Measurements from ENCODE around the gene ZNF728.
"Not testable (repeated sequence)": the region's sequence is repeated elsewhere in the genome, so short reads cannot be mapped to it uniquely, and the experiment has no call there.

ZNF728 gene

GRCh38 chr19:23002690-23003422, at the start of gene ZNF728:
TSS of gene ZNF728 (minus strand) at chr19:23003176. CDS start at chr19:23003030, 146 bp downstream.
- no peak for DNase-seq

GRCh38 chr19:23052349-23052748, 49.4 kb upstream of the ZNF728 start:
- no peak for DNase-seq

- DNase-seq: no peak
Observed at GRCh38 chr19:23049256-23049655, 46.3 kb upstream of the ZNF728 start.

DNA sequence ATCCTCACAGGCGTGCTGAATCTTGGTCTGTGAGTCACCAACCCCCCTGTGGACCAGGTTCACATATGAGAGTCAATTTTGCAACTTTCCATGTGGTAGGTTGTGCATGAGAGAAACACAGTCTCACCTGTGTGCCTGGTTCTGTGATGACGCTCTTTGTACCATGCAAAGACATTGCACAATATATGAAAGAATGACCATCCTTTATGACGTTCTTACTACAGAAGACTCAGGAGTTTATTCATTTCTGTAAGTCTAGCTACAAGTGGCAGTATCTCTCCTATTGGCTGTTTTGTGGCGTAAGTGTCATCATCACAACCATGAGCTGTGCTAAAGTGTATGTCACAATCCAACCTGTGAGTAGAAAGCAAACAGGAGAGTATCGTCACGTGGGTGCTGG, 43.8 kb upstream of the ZNF728 start:
- DNase-seq: no peak

GRCh38 chr19:23033721-23034120, 30.7 kb upstream of the ZNF728 start:
- DNase-seq: no peak

GRCh38 chr19:23015660-23016059, 12.7 kb upstream of the ZNF728 start:
- no peak for DNase-seq

DNA sequence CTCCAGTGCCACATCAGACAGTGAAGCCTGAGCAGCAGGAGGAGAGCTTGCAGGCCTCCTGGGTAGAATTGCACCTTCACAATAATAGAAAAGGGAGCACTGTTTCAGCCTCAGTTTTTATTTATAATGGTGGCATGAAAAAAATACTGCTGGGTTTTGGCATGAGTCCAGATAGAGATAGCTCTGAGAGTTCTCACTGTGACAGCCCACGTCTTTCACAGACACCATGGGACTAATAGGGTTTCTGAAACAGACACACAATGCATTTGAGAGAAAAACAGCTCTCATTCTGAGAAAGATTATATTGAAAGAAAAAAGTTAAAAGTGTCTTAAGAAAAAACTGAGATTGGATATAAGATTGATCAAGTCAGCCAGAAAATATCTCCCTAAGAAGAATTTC, 8.0 kb downstream of the ZNF728 start:
- not testable (repeated sequence) for DNase-seq

DNA sequence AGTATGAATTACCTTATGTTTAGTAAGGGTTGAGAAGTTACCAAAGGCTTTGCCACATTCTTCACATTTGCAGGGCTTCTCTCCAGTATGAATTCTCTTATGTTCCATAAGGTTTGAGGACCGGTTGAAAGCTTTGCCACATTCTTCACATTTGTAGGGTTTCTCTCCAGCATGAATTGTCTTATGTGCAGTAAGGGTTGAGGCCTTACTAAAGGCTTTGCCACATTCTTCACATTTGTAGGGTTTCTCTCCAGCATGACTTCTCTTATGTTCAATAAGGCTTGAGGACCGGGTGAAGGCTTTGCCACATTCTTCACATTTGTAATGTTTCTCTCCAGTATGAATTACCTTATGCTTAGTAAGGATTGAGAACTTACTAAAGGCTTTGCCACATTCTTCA, 26.7 kb downstream of the ZNF728 start:
- DNase-seq: no peak

DNA sequence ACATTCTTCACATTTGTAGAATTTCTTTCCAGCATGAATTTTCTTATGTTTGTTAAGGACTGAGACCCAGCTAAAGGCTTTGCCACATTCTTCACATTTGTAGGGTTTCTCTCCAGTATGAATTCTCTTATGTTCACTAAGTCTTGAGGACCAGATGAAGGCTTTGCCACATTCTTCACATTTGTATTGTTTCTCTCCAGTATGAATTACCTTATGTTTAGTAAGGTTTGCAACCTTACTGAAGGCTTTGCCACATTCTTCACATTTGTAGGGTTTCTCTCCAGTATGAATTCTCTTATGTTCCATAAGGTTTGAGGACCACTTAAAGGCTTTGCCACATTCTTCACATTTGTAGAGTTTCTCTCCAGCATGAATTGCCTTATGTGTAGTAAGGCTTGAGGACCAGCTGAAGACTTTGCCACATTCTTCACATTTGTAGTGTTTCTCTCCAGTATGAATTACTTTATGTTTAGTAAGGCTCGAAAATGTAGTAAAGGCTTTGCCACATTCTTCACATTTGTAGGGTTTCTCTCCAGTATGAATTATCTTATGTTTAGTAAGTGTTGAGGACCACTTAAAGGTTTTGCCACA, 27.3 kb downstream of the ZNF728 start:
- DNase-seq: not testable (repeated sequence)

GRCh38 chr19:22945560-22945959, 57.4 kb downstream of the ZNF728 start:
- DNase-seq: no peak

- DNase-seq: no peak
Observed at GRCh38 chr19:22935151-22935550, 67.8 kb downstream of the ZNF728 start.

GRCh38 chr19:22927576-22927975, 75.4 kb downstream of the ZNF728 start:
- not testable (repeated sequence) for DNase-seq

DNA sequence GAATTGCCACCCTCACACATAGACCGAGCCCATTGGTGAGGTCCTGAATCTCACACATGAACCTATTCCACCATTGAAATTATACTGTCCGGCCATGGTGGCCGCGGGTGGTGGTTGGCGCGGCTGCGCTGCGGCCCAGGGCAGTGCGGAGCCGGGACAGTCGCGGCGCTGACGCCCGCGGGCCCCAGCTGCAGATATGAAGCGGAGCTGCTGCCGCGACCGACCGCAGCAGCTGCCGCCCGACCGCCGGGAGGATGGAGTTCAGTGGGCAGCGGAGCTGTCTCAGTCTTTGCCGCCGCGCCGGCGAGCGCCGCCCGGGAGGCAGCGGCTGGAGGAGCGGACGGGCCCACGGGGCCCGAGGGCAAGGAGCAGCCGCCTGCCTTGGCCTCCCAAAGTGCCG, 77.8 kb downstream of the ZNF728 start:
- DNase-seq: not testable (repeated sequence)
